C1 segment of cervical spinal cord (tissue), 14 donors: ENCODE results near the gene PRKG1.

ENCODE experiments used
- DNase-seq, 14 donors: peaks; one replicate each; lab custom pipeline; 2025; lab: John Stamatoyannopoulos, UW

Gene PRKG1

GRCh38 chr10:51076299-51076841 is 2.1 kb downstream of the PRKG1 start:
- DNase-seq, result no peak

- DNase-seq, result no peak
Observed at GRCh38 chr10:51077074-51077473, 2.8 kb downstream of the PRKG1 start.

- no peak for DNase-seq
Observed at GRCh38 chr10:51077507-51077906, 3.2 kb downstream of the PRKG1 start.

- DNase-seq, result no peak
Observed at GRCh38 chr10:51079331-51079730, 5.0 kb downstream of the PRKG1 start.

GRCh38 chr10:51079766-51080165 is 5.5 kb downstream of the PRKG1 start:
- DNase-seq, result no peak

- DNase-seq, result no peak
Observed at GRCh38 chr10:51080311-51081006, 6.2 kb downstream of the PRKG1 start.

- DNase-seq, result no peak
Observed at GRCh38 chr10:51082857-51083256, 8.6 kb downstream of the PRKG1 start.

- no peak for DNase-seq
Observed at GRCh38 chr10:51083356-51083853, 9.1 kb downstream of the PRKG1 start.

- no peak for DNase-seq
Observed at GRCh38 chr10:51085204-51085603, 10.9 kb downstream of the PRKG1 start.

GRCh38 chr10:51086710-51087109 is 12.4 kb downstream of the PRKG1 start:
- DNase-seq, result no peak

- no peak for DNase-seq
Observed at GRCh38 chr10:51087114-51087513, 12.8 kb downstream of the PRKG1 start.

GRCh38 chr10:51090190-51090589 is 15.9 kb downstream of the PRKG1 start:
- DNase-seq, result no peak

- peak in 7 of 14 donors; percentile 9 to 44 (median 23) for DNase-seq
Observed at GRCh38 chr10:51092402-51092801, 18.1 kb downstream of the PRKG1 start.

- DNase-seq, result no peak
Observed at GRCh38 chr10:51095444-51095843, 21.2 kb downstream of the PRKG1 start.

- DNase-seq, result no peak
Observed at GRCh38 chr10:51097546-51097945, 23.3 kb downstream of the PRKG1 start.

- DNase-seq, result no peak
Observed at GRCh38 chr10:51100221-51100620, 25.9 kb downstream of the PRKG1 start.

- DNase-seq, result no peak
Observed at GRCh38 chr10:51103554-51104217, 29.4 kb downstream of the PRKG1 start.

- no peak for DNase-seq
Observed at GRCh38 chr10:51106311-51106945, 32.1 kb downstream of the PRKG1 start.

GRCh38 chr10:51108406-51108805 is 34.1 kb downstream of the PRKG1 start:
- DNase-seq, result no peak

GRCh38 chr10:51109801-51110533 is 35.7 kb downstream of the PRKG1 start:
- no peak for DNase-seq

GRCh38 chr10:51112013-51112412 is 37.7 kb downstream of the PRKG1 start:
- no peak for DNase-seq

GRCh38 chr10:51113007-51113406 is 38.7 kb downstream of the PRKG1 start:
- DNase-seq, result no peak
